H9 (cell line): ENCODE results near the gene XBP1. TPM values are rescaled to one million over a fixed set of nuclear protein-coding genes. Genes with fewer than 3 reads are reported as not detected.

Experiments used
- DNase-seq: peaks from one replicate; pipeline ENCODE4 v3.0.0-alpha.2; 2017
- H2AFZ ChIP-seq: one replicate; pipeline ENCODE4 v1.6.1; 2013; ENCODE audit warnings: mild to moderate bottlenecking, low read length, control low read depth, moderate library complexity
- H2AK5ac ChIP-seq: 2 replicates; pipeline ENCODE4 v1.6.1; 2013; ENCODE audit warnings: low read length, control low read depth, mixed read lengths; ENCODE audit not compliant: insufficient read length
- H2BK120ac ChIP-seq: one replicate; pipeline ENCODE4 v1.6.1; 2013; ENCODE audit warnings: low read depth, mild to moderate bottlenecking, low read length, control low read depth, inconsistent platforms; ENCODE audit not compliant: poor library complexity, severe bottlenecking
- H2BK12ac ChIP-seq: 2 replicates; pipeline ENCODE4 v1.6.1; 2013; ENCODE audit warnings: low read length, control low read depth, mixed read lengths, low read depth; ENCODE audit not compliant: insufficient read length
- H2BK15ac ChIP-seq: 2 replicates; pipeline ENCODE4 v1.6.1; 2013; ENCODE audit warnings: low read depth, low read length, control low read depth
- H2BK20ac ChIP-seq: one replicate; pipeline ENCODE4 v1.6.1; 2013; ENCODE audit warnings: low read depth, mild to moderate bottlenecking, low read length, control low read depth, inconsistent platforms; ENCODE audit not compliant: poor library complexity, severe bottlenecking
- H2BK5ac ChIP-seq: 2 replicates; pipeline ENCODE4 v1.6.1; 2013; ENCODE audit warnings: low read length, control low read depth, mixed read lengths; ENCODE audit not compliant: insufficient read length
- H3K14ac ChIP-seq: 2 replicates; pipeline ENCODE4 v1.6.1; 2013; ENCODE audit warnings: low read length, control low read depth; ENCODE audit not compliant: insufficient read depth
- H3K18ac ChIP-seq: 2 replicates; pipeline ENCODE4 v1.6.1; 2013; ENCODE audit warnings: low read depth, mild to moderate bottlenecking, mixed read lengths, low read length, control low read depth; ENCODE audit not compliant: insufficient read length
- H3K23ac ChIP-seq: 2 replicates; pipeline ENCODE4 v1.6.1; 2013; ENCODE audit warnings: low read length, control low read depth, mixed read lengths, low read depth; ENCODE audit not compliant: insufficient read length
- H3K23me2 ChIP-seq: 2 replicates; pipeline ENCODE4 v1.6.1; 2013; ENCODE audit warnings: low read depth, mild to moderate bottlenecking, mixed read lengths, low read length, control low read depth; ENCODE audit not compliant: insufficient read length, poor library complexity, severe bottlenecking
- H3K27ac ChIP-seq: 2 replicates; pipeline ENCODE4 v1.5.1; 2013; ENCODE audit warnings: low read length, control low read depth, mixed read lengths, low read depth; ENCODE audit not compliant: insufficient read length
- H3K27me3 ChIP-seq: 2 replicates; pipeline ENCODE4 v1.6.1; 2013; ENCODE audit warnings: low read length, control low read depth, inconsistent platforms; ENCODE audit not compliant: insufficient read depth
- H3K4ac ChIP-seq: 2 replicates; pipeline ENCODE4 v1.6.1; 2013; ENCODE audit warnings: low read depth, mild to moderate bottlenecking, control low read depth, inconsistent platforms, low read length, moderate library complexity
- H3K4me1 ChIP-seq: 2 replicates; pipeline ENCODE4 v1.6.1; 2013; ENCODE audit warnings: low read length, control low read depth, inconsistent platforms; ENCODE audit not compliant: insufficient read depth
- H3K4me2 ChIP-seq: 2 replicates; pipeline ENCODE4 v1.6.1; 2013; ENCODE audit warnings: low read length, control low read depth, mixed read lengths; ENCODE audit not compliant: insufficient read length, insufficient read depth
- H3K56ac ChIP-seq: 2 replicates; pipeline ENCODE4 v1.6.1; 2013; ENCODE audit warnings: low read depth, mild to moderate bottlenecking, mixed read lengths, low read length, control low read depth; ENCODE audit not compliant: insufficient read length
- H3K79me1 ChIP-seq: 2 replicates; pipeline ENCODE4 v1.6.1; 2013; ENCODE audit warnings: low read depth, mild to moderate bottlenecking, moderate library complexity, low read length, control low read depth, inconsistent platforms; ENCODE audit not compliant: insufficient read depth, poor library complexity, severe bottlenecking
- H3K79me2 ChIP-seq: 2 replicates; pipeline ENCODE4 v1.6.1; 2013; ENCODE audit warnings: low read length, control low read depth, inconsistent platforms; ENCODE audit not compliant: insufficient read depth
- H3K9ac ChIP-seq: 2 replicates; pipeline ENCODE4 v1.6.1; 2013; ENCODE audit warnings: low read length, control low read depth, mixed read lengths; ENCODE audit not compliant: insufficient read length; ENCODE audit errors: extremely low read depth
- H3K9me3 ChIP-seq: one replicate; pipeline ENCODE4 v1.6.1; 2013; ENCODE audit warnings: low read depth, low read length, inconsistent platforms; ENCODE audit not compliant: control insufficient read depth
- H3T11ph ChIP-seq: one replicate; pipeline ENCODE4 v1.6.1; 2013; ENCODE audit warnings: mild to moderate bottlenecking, low read length, control low read depth, inconsistent platforms
- H4K20me1 ChIP-seq: one replicate; pipeline ENCODE4 v1.6.1; 2013; ENCODE audit not compliant: control insufficient read depth, insufficient read length, insufficient read depth
- H4K5ac ChIP-seq: 2 replicates; pipeline ENCODE4 v1.6.1; 2013; ENCODE audit warnings: low read depth, mild to moderate bottlenecking, mixed read lengths, low read length, control low read depth; ENCODE audit not compliant: insufficient read length
- H4K8ac ChIP-seq: replicated peaks from 2 replicates; pipeline ENCODE4 v1.6.1; 2013; ENCODE audit warnings: low read length, control low read depth, mixed read lengths, low read depth; ENCODE audit not compliant: insufficient read length
- H4K91ac ChIP-seq: 2 replicates; pipeline ENCODE4 v1.6.1; 2013; ENCODE audit warnings: low read depth, mild to moderate bottlenecking, moderate library complexity, mixed read lengths, low read length, control low read depth; ENCODE audit not compliant: insufficient read length
- H3K27ac Mint-ChIP-seq, 3 experiments: 2 replicates in 2 of 3; 3 replicates in 1 of 3; pipeline ENCODE4 v1.8.0; 2020 to 2021; ENCODE audit warnings: mixed read lengths in 3 of 3, mild to moderate bottlenecking in 1 of 3, moderate library complexity in 1 of 3
- H3K27me3 Mint-ChIP-seq: 2 replicates; pipeline ENCODE4 v1.8.0; 2021; ENCODE audit warnings: low read depth, mild to moderate bottlenecking, moderate library complexity, mixed read lengths
- H3K36me3 Mint-ChIP-seq, 3 experiments: 2 replicates in 2 of 3; 3 replicates in 1 of 3; pipeline ENCODE4 v1.8.0; 2020 to 2021; ENCODE audit warnings: low read depth in 3 of 3, mixed read lengths in 3 of 3; ENCODE audit not compliant: insufficient read depth in 1 of 3
- H3K4me1 Mint-ChIP-seq, 2 experiments: 2 replicates each; pipeline ENCODE4 v1.8.0; 2020; ENCODE audit warnings: mixed read lengths in 2 of 2
- H3K4me3 Mint-ChIP-seq, 2 experiments: 2 replicates in 1 of 2; 3 replicates in 1 of 2; pipeline ENCODE4 v1.8.0; 2020 to 2021; ENCODE audit warnings: mild to moderate bottlenecking in 2 of 2, mixed read lengths in 2 of 2, moderate library complexity in 1 of 2
- H3K9me3 Mint-ChIP-seq, 2 experiments: 2 replicates in 1 of 2; 3 replicates in 1 of 2; pipeline ENCODE4 v1.8.0; 2020; ENCODE audit warnings: mild to moderate bottlenecking in 2 of 2, mixed read lengths in 2 of 2, moderate library complexity in 1 of 2
- WGBS: extraction: QIAGEN DNeasy Blood & Tissue Kit; methylation state at CpG from one replicate; pipeline ENCODE4 v1.1.7; 2013; ENCODE audit warnings: missing lambda C conversion rate, low lambda C conversion rate, mixed read lengths; ENCODE audit not compliant: insufficient read length; ENCODE audit errors: extremely low coverage; 5-methylcytosine and 5-hydroxymethylcytosine counted together
- total RNA-seq: library from RNA; stranded (reverse); gene quantifications from 2 replicates; pipeline ENCODE4 v1.2.1, GENCODE V29; 2021
- TF ChIP-seq, protein P1 (sequence below): fragments of 200-600 bp; sonication (generic); conservative IDR thresholded peaks from 3 replicates; pipeline ENCODE4 v1.8.0; 2021; ENCODE audit warnings: antibody characterized with exemption, mild to moderate bottlenecking

XBP1 gene
- total RNA-seq, 1 experiment from 2014 or later: 114 TPM

DNA sequence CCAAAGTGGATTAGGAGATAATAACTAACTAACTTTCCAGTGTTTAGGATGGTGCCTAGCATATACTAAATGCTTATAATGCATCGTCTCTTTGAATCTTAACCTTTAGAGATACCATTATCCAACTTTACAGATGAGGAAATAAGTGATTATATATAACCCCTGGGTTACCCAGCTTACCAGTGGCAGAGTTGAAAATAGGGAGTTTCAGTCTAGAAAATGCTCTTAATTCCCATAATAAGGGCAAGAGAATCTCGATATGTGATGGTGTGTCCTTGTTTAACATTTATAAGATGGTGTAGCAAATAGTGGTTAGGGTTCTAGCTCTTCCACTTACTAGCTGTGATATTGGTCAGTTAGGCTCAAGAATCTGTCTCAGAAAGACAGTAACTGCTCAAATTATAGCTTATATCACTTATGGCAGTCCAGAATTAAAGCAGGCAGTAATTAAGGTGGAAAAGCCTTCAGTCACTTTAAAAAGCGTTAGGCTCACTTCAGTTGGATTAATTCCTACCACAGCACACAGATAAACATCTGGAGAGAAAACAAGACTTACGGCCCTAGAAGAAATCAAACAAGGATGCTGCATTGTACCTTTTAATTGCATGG is 6.3 kb downstream of the XBP1 start:
- Histone ChIP-seq H3K4me2 (no peak overlapping the region), H4K91ac (no peak overlapping the region), H3T11ph (no peak overlapping the region), H4K20me1 (no peaks in the 10 kb centered on the region), H3K27ac (no peak overlapping the region), H4K8ac (no peak overlapping the region), H3K23me2 (peaks cover 4% of the 10 kb centered on the region), H3K18ac (no peak overlapping the region), H3K9me3 (no peaks in the 10 kb centered on the region), H3K79me1 (no peaks in the 10 kb centered on the region), H3K4me1 (no peaks in the 10 kb centered on the region), H3K56ac (no peak overlapping the region), H3K14ac (no peak overlapping the region), H2AFZ (no peak overlapping the region), H3K23ac (no peak overlapping the region), H3K27me3 (no peaks in the 10 kb centered on the region), H3K9ac (no peak overlapping the region), H4K5ac (no peak overlapping the region), H2BK20ac (no peak overlapping the region), H3K79me2 (no peaks in the 10 kb centered on the region), H2BK12ac (no peak overlapping the region), H3K4ac (no peak overlapping the region), H2BK15ac (no peak overlapping the region), H2BK5ac (no peak overlapping the region), H2BK120ac (no peak overlapping the region), H2AK5ac (no peak overlapping the region)
- H3K4me1 Mint-ChIP-seq: peaks cover 5 to 6% of the 10 kb centered on the region in 2 experiments
- no peaks in the 10 kb centered on the region for H3K27me3 Mint-ChIP-seq
- no CpG with 5 or more reads among the region's 4 CpGs for WGBS
- H3K9me3 Mint-ChIP-seq: no peaks in the 10 kb centered on the region; a peak in 1 of 5 replicates
- H3K27ac Mint-ChIP-seq: peak overlapping the region in 1 of 3 experiments; percentile 83; a peak in 2 of 7 replicates
- TF ChIP-seq, protein P1, sequence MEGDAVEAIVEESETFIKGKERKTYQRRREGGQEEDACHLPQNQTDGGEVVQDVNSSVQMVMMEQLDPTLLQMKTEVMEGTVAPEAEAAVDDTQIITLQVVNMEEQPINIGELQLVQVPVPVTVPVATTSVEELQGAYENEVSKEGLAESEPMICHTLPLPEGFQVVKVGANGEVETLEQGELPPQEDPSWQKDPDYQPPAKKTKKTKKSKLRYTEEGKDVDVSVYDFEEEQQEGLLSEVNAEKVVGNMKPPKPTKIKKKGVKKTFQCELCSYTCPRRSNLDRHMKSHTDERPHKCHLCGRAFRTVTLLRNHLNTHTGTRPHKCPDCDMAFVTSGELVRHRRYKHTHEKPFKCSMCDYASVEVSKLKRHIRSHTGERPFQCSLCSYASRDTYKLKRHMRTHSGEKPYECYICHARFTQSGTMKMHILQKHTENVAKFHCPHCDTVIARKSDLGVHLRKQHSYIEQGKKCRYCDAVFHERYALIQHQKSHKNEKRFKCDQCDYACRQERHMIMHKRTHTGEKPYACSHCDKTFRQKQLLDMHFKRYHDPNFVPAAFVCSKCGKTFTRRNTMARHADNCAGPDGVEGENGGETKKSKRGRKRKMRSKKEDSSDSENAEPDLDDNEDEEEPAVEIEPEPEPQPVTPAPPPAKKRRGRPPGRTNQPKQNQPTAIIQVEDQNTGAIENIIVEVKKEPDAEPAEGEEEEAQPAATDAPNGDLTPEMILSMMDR: no peak
- H3K36me3 Mint-ChIP-seq: peaks cover 43 to 61% (median 58%) of the 10 kb centered on the region in 3 experiments
- DNase-seq: no peak
- H3K4me3 Mint-ChIP-seq: no peak overlapping the region; a peak in 1 of 5 replicates
